ENCODE data around the gene SEMA3C. TPM values are rescaled to one million over a fixed set of nuclear protein-coding genes. Genes with fewer than 3 reads are reported as not detected.

Gene SEMA3C
- total and polyA plus RNA-seq, 8 donors: 4.5 to 344 (median 68.7) TPM

- TF ChIP-seq CTCF (IDR thresholded peaks at IDR 0.05) (no peak), POLR2A (IDR thresholded peaks at IDR 0.05) (no peak), POLR2AphosphoS5 (IDR thresholded peaks at IDR 0.05) (no peak), EP300 (IDR thresholded peaks at IDR 0.05) (no peak)
- no peaks in the 10 kb centered on the region for H3K4me1 ChIP-seq
- H3K27ac ChIP-seq: no peak overlapping the region
- 42 to 64% (median 52%) methylated on average over 2 of the region's 2 CpGs for WGBS, 5 donors
- no peaks in the 10 kb centered on the region for H3K36me3 ChIP-seq
- no peaks in the 10 kb centered on the region for H3K9me3 ChIP-seq
- H3K27me3 ChIP-seq: no peaks in the 10 kb centered on the region
- H3K4me3 ChIP-seq: no peak overlapping the region
- intact Hi-C loops (cut with DNase I; ENCODE audit: low total_unique reads): no loop called here
- DNase-seq: no peak
Measured at GRCh38 chr7:80950550-80950967, 31.7 kb upstream of the SEMA3C start.

GRCh38 chr7:80949449-80949848 is 30.6 kb upstream of the SEMA3C start:
- Histone ChIP-seq H3K27ac (no peak overlapping the region), H3K27me3 (no peaks in the 10 kb centered on the region), H3K9me3 (no peaks in the 10 kb centered on the region), H3K36me3 (no peaks in the 10 kb centered on the region), H3K4me1 (no peaks in the 10 kb centered on the region), H3K4me3 (no peak overlapping the region)
- intact Hi-C loops (cut with DNase I; ENCODE audit: low total_unique reads): no loop called here
- WGBS, 5 donors: 83 to 91% (median 88%) methylated on average over 1 of the region's 1 CpG
- DNase-seq: no peak
- TF ChIP-seq POLR2AphosphoS5 (IDR thresholded peaks at IDR 0.05): no peak
- no peak for TF ChIP-seq CTCF (IDR thresholded peaks at IDR 0.05)
- TF ChIP-seq POLR2A (IDR thresholded peaks at IDR 0.05): no peak
- TF ChIP-seq EP300 (IDR thresholded peaks at IDR 0.05): no peak

- Histone ChIP-seq H3K4me1 (peaks cover 6 to 19% (median 10%) of the 10 kb centered on the region in 4 donors), H3K36me3 (no peaks in the 10 kb centered on the region), H3K4me3 (no peak overlapping the region), H3K27me3 (no peaks in the 10 kb centered on the region), H3K9me3 (no peaks in the 10 kb centered on the region), H3K27ac (no peak overlapping the region)
- intact Hi-C loops (cut with DNase I; ENCODE audit: low total_unique reads): no loop called here
- DNase-seq: no peak
- no peak for TF ChIP-seq POLR2AphosphoS5 (IDR thresholded peaks at IDR 0.05)
- no peak for TF ChIP-seq EP300 (IDR thresholded peaks at IDR 0.05)
- TF ChIP-seq CTCF (IDR thresholded peaks at IDR 0.05): no peak
- TF ChIP-seq POLR2A (IDR thresholded peaks at IDR 0.05): no peak
Measured at GRCh38 chr7:80946858-80947257, 28.0 kb upstream of the SEMA3C start.

- intact Hi-C loops (cut with DNase I; ENCODE audit: low total_unique reads): no loop called here
- Histone ChIP-seq H3K36me3 (no peaks in the 10 kb centered on the region), H3K27ac (no peak overlapping the region), H3K9me3 (no peaks in the 10 kb centered on the region), H3K4me3 (no peak overlapping the region), H3K4me1 (peaks cover 8 to 28% (median 15%) of the 10 kb centered on the region in 4 donors), H3K27me3 (no peaks in the 10 kb centered on the region)
- peak in 1 of 2 donors; percentile 26 for DNase-seq
- TF ChIP-seq CTCF (IDR thresholded peaks at IDR 0.05) (no peak), POLR2AphosphoS5 (IDR thresholded peaks at IDR 0.05) (no peak), EP300 (IDR thresholded peaks at IDR 0.05) (no peak), POLR2A (IDR thresholded peaks at IDR 0.05) (no peak)
- 66 to 89% (median 82%) methylated on average over 2 of the region's 2 CpGs for WGBS, 5 donors
Measured at GRCh38 chr7:80945976-80946375, 27.1 kb upstream of the SEMA3C start.

All from stomach (tissue), 9 donors.